Measurements from ENCODE around the gene CCDC148. TPM values are rescaled to one million over a fixed set of nuclear protein-coding genes. Genes with fewer than 3 reads are reported as not detected.

CCDC148 gene
- total and polyA plus RNA-seq, 2 experiments from 2014 or later = 1.2 to 1.8 TPM

DNA sequence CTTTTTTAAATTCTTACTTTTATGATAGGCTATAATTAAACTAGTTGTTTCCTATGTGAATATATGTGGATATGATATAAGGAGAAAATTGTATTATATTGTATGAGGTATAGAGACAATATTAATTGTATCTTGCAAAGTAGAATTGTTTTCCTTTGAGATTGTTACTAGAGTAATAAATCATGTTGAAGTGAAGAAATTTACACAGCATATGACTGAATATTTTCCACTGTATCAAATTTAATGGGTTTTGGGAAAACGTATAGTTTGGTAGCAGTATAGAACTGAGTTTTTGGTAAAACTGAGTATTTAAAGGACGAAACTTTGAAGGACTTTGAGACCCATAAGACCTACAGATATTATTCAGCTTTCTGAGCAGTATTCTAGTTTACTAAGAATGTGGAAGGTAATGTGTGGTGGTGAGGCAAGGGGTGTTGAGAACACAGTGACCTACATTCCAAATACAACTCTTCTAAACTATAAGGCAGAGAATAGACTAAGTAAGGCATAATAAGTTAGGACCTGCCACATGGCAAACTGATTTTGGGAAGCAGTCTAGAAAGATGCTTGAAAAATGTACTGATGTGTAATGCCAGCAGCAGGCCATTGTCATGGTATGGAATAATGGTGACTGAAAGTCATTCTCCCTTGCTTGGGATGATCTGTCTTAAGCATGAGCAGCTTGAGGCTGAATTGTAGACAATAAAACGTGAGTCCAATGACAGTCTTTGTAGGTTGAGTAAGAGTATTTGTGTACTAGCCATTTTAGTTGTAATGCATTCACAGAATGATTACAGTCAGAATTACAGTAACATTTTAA, 29.8 kb upstream of the CCDC148 start:
- Histone ChIP-seq H2AFZ (no peak overlapping the region), H3K27ac (ENCODE audit: low read depth) (no peak overlapping the region), H3K27me3 (ENCODE audit: insufficient read depth) (no peaks in the 10 kb centered on the region), H3F3A (replicated peaks; ENCODE audit: low read depth) (no peaks in the 10 kb centered on the region), H3K4me3 (no peak overlapping the region), H3K4me1 (ENCODE audit: insufficient read depth) (peaks cover 55% of the 10 kb centered on the region), H3K36me3 (ENCODE audit: insufficient read depth) (no peaks in the 10 kb centered on the region), H3K9me2 (ENCODE audit: insufficient read depth) (no peaks in the 10 kb centered on the region), H4K20me1 (replicated peaks; ENCODE audit: insufficient read depth) (peaks cover 34% of the 10 kb centered on the region), H3K4me2 (no peak overlapping the region), H3K79me2 (replicated peaks; ENCODE audit: insufficient read depth) (peaks cover 100% of the 10 kb centered on the region)
- Mint-ChIP-seq H3K9me3 (no peaks in the 10 kb centered on the region), H3K36me3 (ENCODE audit: low read depth) (no peaks in the 10 kb centered on the region), H3K4me3 (no peak overlapping the region), H3K4me1 (peaks cover 62% of the 10 kb centered on the region), H3K27ac (no peak overlapping the region), H3K27me3 (ENCODE audit: insufficient read depth, low read depth, poor library complexity) (no peaks in the 10 kb centered on the region)
- ATAC-seq = no peak
- TF ChIP-seq CREB1 (CRISPR knock-in tag; IDR thresholded peaks at IDR 0.05; ENCODE audit: low read depth) = no peak
- TF ChIP-seq, protein P1, sequence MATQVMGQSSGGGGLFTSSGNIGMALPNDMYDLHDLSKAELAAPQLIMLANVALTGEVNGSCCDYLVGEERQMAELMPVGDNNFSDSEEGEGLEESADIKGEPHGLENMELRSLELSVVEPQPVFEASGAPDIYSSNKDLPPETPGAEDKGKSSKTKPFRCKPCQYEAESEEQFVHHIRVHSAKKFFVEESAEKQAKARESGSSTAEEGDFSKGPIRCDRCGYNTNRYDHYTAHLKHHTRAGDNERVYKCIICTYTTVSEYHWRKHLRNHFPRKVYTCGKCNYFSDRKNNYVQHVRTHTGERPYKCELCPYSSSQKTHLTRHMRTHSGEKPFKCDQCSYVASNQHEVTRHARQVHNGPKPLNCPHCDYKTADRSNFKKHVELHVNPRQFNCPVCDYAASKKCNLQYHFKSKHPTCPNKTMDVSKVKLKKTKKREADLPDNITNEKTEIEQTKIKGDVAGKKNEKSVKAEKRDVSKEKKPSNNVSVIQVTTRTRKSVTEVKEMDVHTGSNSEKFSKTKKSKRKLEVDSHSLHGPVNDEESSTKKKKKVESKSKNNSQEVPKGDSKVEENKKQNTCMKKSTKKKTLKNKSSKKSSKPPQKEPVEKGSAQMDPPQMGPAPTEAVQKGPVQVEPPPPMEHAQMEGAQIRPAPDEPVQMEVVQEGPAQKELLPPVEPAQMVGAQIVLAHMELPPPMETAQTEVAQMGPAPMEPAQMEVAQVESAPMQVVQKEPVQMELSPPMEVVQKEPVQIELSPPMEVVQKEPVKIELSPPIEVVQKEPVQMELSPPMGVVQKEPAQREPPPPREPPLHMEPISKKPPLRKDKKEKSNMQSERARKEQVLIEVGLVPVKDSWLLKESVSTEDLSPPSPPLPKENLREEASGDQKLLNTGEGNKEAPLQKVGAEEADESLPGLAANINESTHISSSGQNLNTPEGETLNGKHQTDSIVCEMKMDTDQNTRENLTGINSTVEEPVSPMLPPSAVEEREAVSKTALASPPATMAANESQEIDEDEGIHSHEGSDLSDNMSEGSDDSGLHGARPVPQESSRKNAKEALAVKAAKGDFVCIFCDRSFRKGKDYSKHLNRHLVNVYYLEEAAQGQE (IDR thresholded peaks at IDR 0.05; ENCODE audit: unreplicated experiment) = no peak
- no peak for TF ChIP-seq EZH2phosphoT487 (IDR thresholded peaks at IDR 0.05; ENCODE audit: unreplicated experiment)
- TF ChIP-seq ZNF114 (CRISPR knock-in tag; IDR thresholded peaks at IDR 0.05) = no peak
- DNase-seq (ENCODE audit: low spot score) = no peak

DNA sequence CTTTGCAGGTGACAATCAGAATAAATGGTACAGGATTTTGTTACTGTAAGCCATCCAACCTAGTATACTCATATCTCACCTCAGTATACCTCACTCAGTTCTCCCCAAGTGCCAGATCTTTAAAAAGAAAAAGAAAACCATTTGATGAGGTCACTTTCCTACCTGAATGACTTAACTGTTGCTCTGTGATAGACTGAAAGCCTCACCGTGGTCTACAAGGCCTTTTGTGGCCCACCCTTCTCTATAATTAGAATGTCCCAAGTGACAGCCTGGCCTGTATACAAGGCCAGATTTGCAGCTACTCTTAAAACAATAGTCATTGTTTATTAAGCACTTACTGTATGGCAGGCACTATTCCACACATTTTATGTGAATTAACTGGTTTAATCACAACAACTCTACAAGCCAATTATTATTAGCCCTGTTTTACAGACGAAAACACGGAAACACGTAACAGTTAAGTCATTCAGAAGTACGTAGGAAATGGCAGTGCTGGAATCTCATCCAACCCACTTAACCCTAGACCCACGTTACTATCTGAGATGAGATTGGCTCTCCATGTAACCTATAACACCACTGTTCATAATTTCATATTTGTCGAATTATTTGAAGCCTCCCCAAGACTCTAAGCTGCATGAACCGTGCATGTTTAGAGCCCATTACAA, 28.5 kb upstream of the CCDC148 start:
- peak overlapping the region; percentile 17; the same call in 1 of the 2 replicates for H3K4me2 ChIP-seq
- no peak for ATAC-seq
- Mint-ChIP-seq H3K4me3 (no peak overlapping the region), H3K9me3 (no peaks in the 10 kb centered on the region), H3K4me1 (peaks cover 48% of the 10 kb centered on the region), H3K27ac (no peak overlapping the region), H3K36me3 (ENCODE audit: low read depth) (peaks cover 3% of the 10 kb centered on the region; the same call in 1 of the 3 replicates), H3K27me3 (ENCODE audit: insufficient read depth, low read depth, poor library complexity) (no peaks in the 10 kb centered on the region)
- no peak overlapping the region for H3K4me3 ChIP-seq
- H3K4me1 ChIP-seq (ENCODE audit: insufficient read depth) = peaks cover 43% of the 10 kb centered on the region
- DNase-seq (ENCODE audit: low spot score) = no peak
- H3F3A ChIP-seq (replicated peaks; ENCODE audit: low read depth) = no peaks in the 10 kb centered on the region
- H4K20me1 ChIP-seq (replicated peaks; ENCODE audit: insufficient read depth) = peaks cover 25% of the 10 kb centered on the region
- H3K79me2 ChIP-seq (replicated peaks; ENCODE audit: insufficient read depth) = peaks cover 100% of the 10 kb centered on the region
- TF ChIP-seq CREB1 (CRISPR knock-in tag; IDR thresholded peaks at IDR 0.05; ENCODE audit: low read depth) (no peak), EZH2phosphoT487 (IDR thresholded peaks at IDR 0.05; ENCODE audit: unreplicated experiment) (no peak)
- no peak overlapping the region for H2AFZ ChIP-seq
- no peaks in the 10 kb centered on the region for H3K36me3 ChIP-seq (ENCODE audit: insufficient read depth)
- no peak overlapping the region for H3K27ac ChIP-seq (ENCODE audit: low read depth)
- no peaks in the 10 kb centered on the region for H3K27me3 ChIP-seq (ENCODE audit: insufficient read depth)
- H3K9me2 ChIP-seq (ENCODE audit: insufficient read depth) = no peaks in the 10 kb centered on the region

All from GM23338 (cell line).